OCI-LY7 (cell line): ENCODE measurements around the gene SMTNL2.
"Not testable (repeated sequence)": the region's sequence is repeated elsewhere in the genome, so short reads cannot be mapped to it uniquely, and the experiment has no call there.

ENCODE experiments used
- CTCF ChIP-seq: fragments of 200-600 bp; sonication (generic); conservative IDR thresholded peaks from 2 replicates; pipeline ENCODE4 v1.5.1; 2014; ENCODE audit warnings: mild to moderate bottlenecking, antibody characterized with exemption, low read length, moderate library complexity, mixed read lengths
- EZH2phosphoT487 ChIP-seq: fragments of 200-600 bp; sonication (generic); IDR thresholded peaks from 2 replicates; pipeline ENCODE4 v1.6.1; 2018; ENCODE audit warnings: low read depth, borderline replicate concordance, mild to moderate bottlenecking, mixed run types, antibody characterized with exemption, low read length, moderate library complexity, mixed read lengths

GRCh38 chr17:4639301-4640059 lies 55.2 kb downstream of the SMTNL2 start:
- not testable (repeated sequence) for TF ChIP-seq CTCF, EZH2phosphoT487
